GM19452 (cell line): Measurements from ENCODE around the gene TBCC.

Experiments
- ATAC-seq: cut with Tn5 transposase; IDR thresholded peaks from one replicate; pipeline ENCODE4 v1.9.1; 2021; ENCODE audit not compliant: unreplicated experiment

TBCC gene

DNA sequence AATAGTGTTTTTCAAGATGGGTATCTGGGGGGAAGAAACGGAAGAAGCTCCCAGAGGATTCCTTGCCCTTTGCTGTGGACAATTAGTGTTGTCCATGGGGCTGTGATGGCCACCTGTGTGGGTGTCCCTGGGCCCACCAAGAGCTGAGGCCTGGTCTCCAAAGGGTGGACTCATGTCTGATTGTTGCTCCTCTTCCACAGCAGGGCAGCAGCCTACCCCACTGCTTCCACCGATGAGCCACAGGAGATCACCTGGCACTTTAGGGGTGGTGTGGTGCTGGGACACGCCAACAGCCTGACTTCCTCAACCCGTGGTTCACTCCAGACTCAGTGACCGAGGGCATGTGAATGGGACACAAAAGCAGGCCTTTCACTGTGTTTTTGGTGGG lies 48.6 kb downstream of the TBCC start:
- ATAC-seq: no peak

- no peak for ATAC-seq
Observed at GRCh38 chr6:42696526-42697267, 49.2 kb downstream of the TBCC start.

- no peak for ATAC-seq
Observed at GRCh38 chr6:42694586-42694985, 51.3 kb downstream of the TBCC start.
